Spleen (tissue), 7 donors: ENCODE measurements around the gene ARHGAP10.

ENCODE experiments used
- POLR2A ChIP-seq, 3 donors: fragments of 450-650 bp; IDR thresholded peaks; one replicate each; pipeline ENCODE4 v1.5.1; 2017; ENCODE audit warnings: antibody characterized with exemption in 3 of 3, mild to moderate bottlenecking in 1 of 3
- TF ChIP-seq, protein P1 (sequence below), 11 experiments: fragments of 200-600 bp in 7 of 11; fragments of 450-650 bp in 4 of 11; sonication (generic) in 4 of 11; IDR thresholded peaks in 8 of 11; conservative IDR thresholded peaks in 3 of 11; 1 replicate in 7 of 11; 2 replicates in 4 of 11; pipeline versions ENCODE4 v1.4.0 to v1.8.0; 2016 to 2021; ENCODE audit warnings: antibody characterized with exemption in 11 of 11, inconsistent platforms in 4 of 11, mild to moderate bottlenecking in 1 of 11
- donor health status: DM: no; HTN: no; CAD: no; lungs with moderate emphysema.
- donor health status: DM: no; HTN: no; CAD: no.
- donor health status: DM: no; HTN: no; CAD: no.

DNA sequence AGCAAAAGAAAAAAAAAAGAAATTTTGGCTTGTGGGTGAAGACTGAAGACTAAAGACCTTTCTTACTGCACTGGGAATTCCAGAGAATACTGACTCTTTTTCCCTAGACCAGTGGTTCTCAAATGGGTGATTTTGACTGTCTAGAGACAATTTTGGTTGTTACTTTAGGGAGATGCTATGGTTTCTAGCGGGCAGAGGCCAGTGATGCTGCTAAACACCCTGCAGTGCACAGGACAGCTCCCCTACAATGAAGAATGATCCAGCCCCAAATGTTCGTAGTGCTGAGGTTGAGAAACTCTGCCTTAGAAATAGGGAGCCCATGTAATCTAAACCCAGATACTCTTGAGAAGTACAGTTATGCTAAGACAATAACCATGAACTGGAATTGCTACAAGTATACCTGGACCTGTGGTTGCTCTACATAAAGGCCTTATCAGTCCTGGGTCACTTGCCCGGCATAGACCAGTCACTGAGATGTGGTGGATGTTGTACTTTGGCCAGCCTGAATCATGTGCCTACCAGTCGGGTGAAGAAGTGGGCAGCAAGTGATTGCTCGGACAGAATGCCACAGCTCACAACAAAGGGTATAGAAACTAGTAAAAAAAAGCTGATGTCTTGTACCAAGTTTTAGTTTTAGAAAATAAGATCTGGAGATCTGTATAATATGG, 16.0 kb downstream of the ARHGAP10 start:
- TF ChIP-seq, protein P1, sequence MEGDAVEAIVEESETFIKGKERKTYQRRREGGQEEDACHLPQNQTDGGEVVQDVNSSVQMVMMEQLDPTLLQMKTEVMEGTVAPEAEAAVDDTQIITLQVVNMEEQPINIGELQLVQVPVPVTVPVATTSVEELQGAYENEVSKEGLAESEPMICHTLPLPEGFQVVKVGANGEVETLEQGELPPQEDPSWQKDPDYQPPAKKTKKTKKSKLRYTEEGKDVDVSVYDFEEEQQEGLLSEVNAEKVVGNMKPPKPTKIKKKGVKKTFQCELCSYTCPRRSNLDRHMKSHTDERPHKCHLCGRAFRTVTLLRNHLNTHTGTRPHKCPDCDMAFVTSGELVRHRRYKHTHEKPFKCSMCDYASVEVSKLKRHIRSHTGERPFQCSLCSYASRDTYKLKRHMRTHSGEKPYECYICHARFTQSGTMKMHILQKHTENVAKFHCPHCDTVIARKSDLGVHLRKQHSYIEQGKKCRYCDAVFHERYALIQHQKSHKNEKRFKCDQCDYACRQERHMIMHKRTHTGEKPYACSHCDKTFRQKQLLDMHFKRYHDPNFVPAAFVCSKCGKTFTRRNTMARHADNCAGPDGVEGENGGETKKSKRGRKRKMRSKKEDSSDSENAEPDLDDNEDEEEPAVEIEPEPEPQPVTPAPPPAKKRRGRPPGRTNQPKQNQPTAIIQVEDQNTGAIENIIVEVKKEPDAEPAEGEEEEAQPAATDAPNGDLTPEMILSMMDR (IDR thresholded peaks at IDR 0.05 in 8 of 11, conservative IDR thresholded peaks at IDR 0.05 in 3 of 11) = no peak
- no peak for TF ChIP-seq POLR2A (IDR thresholded peaks at IDR 0.05)
